Esophagus muscularis mucosa (tissue), 3 donors: Measurements from ENCODE around the gene PCDHGA1.

Source experiments
- POLR2A ChIP-seq: fragments of 450-650 bp; IDR thresholded peaks from one replicate; pipeline ENCODE4 v1.6.1; 2017; ENCODE audit warnings: antibody characterized with exemption, moderate library complexity, mild to moderate bottlenecking, low read depth
- TF ChIP-seq, protein P1 (sequence below), 3 experiments: fragments of 200-600 bp in 2 of 3; fragments of 450-650 bp in 1 of 3; sonication (generic) in 2 of 3; IDR thresholded peaks; one replicate each; pipeline ENCODE4 v1.5.1; 2017 to 2019; ENCODE audit warnings: antibody characterized with exemption in 3 of 3, mild to moderate bottlenecking in 2 of 3, moderate library complexity in 1 of 3

DNA sequence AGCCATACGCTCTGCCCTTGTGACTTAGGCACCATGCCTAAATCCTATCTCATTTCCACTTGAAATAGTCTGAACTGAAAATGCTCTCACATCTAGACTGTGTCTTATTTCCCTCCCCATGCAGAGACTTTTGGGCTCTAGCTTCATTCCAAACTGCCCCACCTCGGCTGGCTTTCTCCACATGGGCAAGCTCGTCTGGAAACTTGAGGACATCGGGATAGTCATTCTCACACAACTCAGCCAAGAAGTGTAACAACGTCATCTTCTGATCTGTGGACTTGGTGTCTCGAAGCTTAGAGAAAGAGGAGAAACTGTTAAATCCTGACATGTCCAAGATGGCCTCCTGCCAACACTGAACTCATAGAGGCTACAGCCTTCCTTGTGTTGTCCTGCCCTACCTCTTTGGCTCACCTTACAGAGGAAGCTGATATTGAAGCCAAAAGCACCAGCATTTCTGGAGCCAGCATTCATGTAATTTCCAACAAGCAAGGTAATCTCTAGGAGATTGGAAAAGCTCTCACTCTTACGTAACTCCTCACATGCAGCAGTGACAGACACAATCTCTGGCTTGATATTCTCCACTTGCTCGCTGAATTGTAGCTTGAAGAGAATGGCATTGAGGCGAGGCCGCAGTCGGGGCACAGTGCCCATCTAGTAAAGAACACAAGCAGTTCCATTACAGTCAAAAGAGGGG lies 198.1 kb downstream of the PCDHGA1 start:
- TF ChIP-seq POLR2A, result no peak
- TF ChIP-seq, protein P1, sequence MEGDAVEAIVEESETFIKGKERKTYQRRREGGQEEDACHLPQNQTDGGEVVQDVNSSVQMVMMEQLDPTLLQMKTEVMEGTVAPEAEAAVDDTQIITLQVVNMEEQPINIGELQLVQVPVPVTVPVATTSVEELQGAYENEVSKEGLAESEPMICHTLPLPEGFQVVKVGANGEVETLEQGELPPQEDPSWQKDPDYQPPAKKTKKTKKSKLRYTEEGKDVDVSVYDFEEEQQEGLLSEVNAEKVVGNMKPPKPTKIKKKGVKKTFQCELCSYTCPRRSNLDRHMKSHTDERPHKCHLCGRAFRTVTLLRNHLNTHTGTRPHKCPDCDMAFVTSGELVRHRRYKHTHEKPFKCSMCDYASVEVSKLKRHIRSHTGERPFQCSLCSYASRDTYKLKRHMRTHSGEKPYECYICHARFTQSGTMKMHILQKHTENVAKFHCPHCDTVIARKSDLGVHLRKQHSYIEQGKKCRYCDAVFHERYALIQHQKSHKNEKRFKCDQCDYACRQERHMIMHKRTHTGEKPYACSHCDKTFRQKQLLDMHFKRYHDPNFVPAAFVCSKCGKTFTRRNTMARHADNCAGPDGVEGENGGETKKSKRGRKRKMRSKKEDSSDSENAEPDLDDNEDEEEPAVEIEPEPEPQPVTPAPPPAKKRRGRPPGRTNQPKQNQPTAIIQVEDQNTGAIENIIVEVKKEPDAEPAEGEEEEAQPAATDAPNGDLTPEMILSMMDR (IDR thresholded peaks at IDR 0.05), result no peak
